ENCODE data around the gene TNFAIP8L1. TPM values are rescaled to one million over a fixed set of nuclear protein-coding genes. Genes with fewer than 3 reads are reported as not detected.

TNFAIP8L1 gene
- total RNA-seq, 1 donor from 2014 or later = 12.5 TPM

DNA sequence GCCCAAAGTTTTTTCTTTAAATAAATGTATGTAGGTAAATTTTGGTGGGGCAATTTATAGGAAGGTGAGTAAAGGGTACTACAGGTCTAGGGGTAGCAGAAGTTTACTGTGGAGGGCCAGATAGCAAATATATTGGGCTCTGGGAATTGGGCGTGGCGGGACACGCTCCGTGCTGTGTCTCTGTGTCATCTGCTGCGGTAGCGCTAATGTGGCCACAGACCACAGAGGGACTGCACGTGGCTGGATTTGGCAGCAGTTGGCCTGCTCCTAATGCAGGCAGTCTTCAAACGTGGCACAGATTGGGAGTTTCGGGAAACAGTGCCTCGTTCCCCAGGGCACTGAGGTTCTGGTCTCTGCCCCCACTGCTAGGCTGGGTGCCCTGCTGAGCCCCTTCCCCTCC is 47.4 kb downstream of the TNFAIP8L1 start:
- no peaks in the 10 kb centered on the region for H3K9me3 Mint-ChIP-seq
- intact Hi-C loops (cut with micrococcal nuclease) = no loop called here
- H3K27ac Mint-ChIP-seq = no peak overlapping the region
- DNase-seq = no peak
- no peak overlapping the region for H3K4me3 Mint-ChIP-seq
- no peaks in the 10 kb centered on the region for H3K27me3 Mint-ChIP-seq
- peaks cover 25% of the 10 kb centered on the region for H3K36me3 Mint-ChIP-seq (ENCODE audit: low read depth)
- no peaks in the 10 kb centered on the region for H3K4me1 Mint-ChIP-seq

DNA sequence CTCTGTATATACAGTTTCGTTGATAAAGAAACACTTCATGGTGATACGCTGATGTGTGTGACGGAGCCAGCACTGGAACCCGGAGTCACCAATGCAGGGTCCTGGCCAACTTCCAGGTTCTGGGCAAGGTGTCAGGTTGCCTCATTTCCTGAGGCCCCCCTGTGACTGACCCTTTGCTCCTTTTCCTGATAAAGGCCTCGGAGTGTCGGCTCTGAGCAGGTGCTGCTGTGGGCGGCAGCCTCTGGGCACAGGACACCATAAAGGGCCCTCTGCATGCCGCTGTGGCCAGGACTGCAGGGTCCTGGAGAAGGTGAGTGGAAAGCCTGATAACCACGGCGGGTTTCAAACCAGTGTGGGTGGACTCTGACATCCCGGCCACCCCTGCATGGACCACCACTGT is 48.1 kb downstream of the TNFAIP8L1 start:
- no peaks in the 10 kb centered on the region for H3K4me1 Mint-ChIP-seq
- peaks cover 29% of the 10 kb centered on the region for H3K36me3 Mint-ChIP-seq (ENCODE audit: low read depth)
- no peaks in the 10 kb centered on the region for H3K27me3 Mint-ChIP-seq
- no peak overlapping the region for H3K4me3 Mint-ChIP-seq
- H3K27ac Mint-ChIP-seq = no peak overlapping the region
- intact Hi-C loops (cut with micrococcal nuclease) = no loop called here
- no peak for DNase-seq
- H3K9me3 Mint-ChIP-seq = no peaks in the 10 kb centered on the region

DNA sequence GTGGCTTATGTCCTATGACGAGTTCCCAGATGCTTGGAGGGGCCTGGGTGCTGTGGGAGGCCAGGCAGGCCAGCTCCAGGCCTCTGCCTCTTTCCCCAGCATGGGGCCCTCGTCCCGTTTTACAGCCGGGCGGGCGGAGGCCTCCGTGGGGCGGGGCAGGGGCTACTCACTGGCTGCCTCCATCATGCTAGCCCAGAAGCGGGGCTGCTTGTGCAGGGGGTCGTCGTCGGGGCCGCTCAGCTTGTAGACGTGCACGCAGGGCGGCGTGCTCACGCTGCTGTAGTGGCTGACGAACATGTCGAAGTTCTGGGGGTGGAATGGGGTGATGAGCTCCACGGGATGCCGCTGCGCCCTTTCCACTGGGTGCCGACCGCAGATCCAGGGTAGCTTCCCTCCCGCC is 49.3 kb downstream of the TNFAIP8L1 start:
- H3K36me3 Mint-ChIP-seq (ENCODE audit: low read depth) = peaks cover 33% of the 10 kb centered on the region
- no peak overlapping the region for H3K27ac Mint-ChIP-seq
- H3K4me1 Mint-ChIP-seq = no peaks in the 10 kb centered on the region
- intact Hi-C loops (cut with micrococcal nuclease) = no loop called here
- no peaks in the 10 kb centered on the region for H3K9me3 Mint-ChIP-seq
- H3K27me3 Mint-ChIP-seq = no peaks in the 10 kb centered on the region
- DNase-seq = no peak
- H3K4me3 Mint-ChIP-seq = no peak overlapping the region

DNA sequence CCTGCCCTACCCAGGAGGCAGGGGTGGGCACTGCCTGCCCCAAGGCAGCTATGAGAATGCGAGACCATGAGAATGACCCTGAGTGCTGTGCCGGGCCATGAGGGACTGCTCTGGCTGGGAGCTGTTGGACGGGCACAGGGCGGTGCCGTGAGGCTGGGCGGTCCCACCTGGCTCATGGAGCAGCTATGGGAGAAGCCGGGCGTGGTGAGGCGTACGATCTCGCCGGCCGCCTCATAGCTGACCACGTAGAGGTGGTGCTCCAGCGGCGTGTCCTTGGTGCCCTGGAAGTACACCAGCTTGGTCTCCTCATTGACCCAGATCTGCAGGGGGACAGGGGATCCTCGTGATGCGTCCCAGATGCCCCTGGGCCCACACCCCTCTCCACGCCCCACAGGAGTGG is 50.1 kb downstream of the TNFAIP8L1 start:
- peaks cover 39% of the 10 kb centered on the region for H3K36me3 Mint-ChIP-seq (ENCODE audit: low read depth)
- H3K9me3 Mint-ChIP-seq = no peaks in the 10 kb centered on the region
- no peak overlapping the region for H3K4me3 Mint-ChIP-seq
- intact Hi-C loops (cut with micrococcal nuclease) = no loop called here
- no peaks in the 10 kb centered on the region for H3K4me1 Mint-ChIP-seq
- DNase-seq = no peak
- H3K27me3 Mint-ChIP-seq = no peaks in the 10 kb centered on the region
- H3K27ac Mint-ChIP-seq = no peak overlapping the region

DNA sequence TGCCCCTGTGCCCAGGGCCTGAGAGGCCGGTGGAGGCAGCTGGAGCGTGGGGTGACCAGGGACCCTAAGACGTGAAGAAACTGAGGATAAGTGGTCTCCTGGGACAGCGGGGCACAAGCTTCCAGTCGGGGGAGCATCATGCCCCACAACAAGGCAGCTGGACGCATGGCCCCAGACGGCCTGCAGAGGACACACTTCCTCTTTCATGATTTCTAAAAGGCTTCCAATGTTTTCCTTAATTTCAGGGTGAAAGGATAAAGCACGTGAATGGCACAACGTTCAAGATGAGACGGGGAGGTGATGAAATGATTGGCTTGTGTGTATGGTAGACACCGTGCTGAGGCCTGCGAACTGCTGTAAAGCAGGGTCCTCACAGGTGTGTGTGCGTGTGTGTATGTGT is 51.0 kb downstream of the TNFAIP8L1 start:
- intact Hi-C loops (cut with micrococcal nuclease) = no loop called here
- Mint-ChIP-seq H3K27ac (no peak overlapping the region), H3K36me3 (ENCODE audit: low read depth) (peaks cover 41% of the 10 kb centered on the region), H3K4me3 (no peak overlapping the region), H3K9me3 (no peaks in the 10 kb centered on the region), H3K27me3 (no peaks in the 10 kb centered on the region), H3K4me1 (no peaks in the 10 kb centered on the region)
- DNase-seq = no peak

- no peak for DNase-seq
- Mint-ChIP-seq H3K27me3 (no peaks in the 10 kb centered on the region), H3K9me3 (no peaks in the 10 kb centered on the region), H3K4me3 (no peak overlapping the region), H3K36me3 (ENCODE audit: low read depth) (peaks cover 43% of the 10 kb centered on the region), H3K4me1 (no peaks in the 10 kb centered on the region), H3K27ac (no peak overlapping the region)
- intact Hi-C loops (cut with micrococcal nuclease) = no loop called here
These were observed 52.1 kb downstream of the TNFAIP8L1 start for GRCh38 chr19:4691373-4691772.

DNA sequence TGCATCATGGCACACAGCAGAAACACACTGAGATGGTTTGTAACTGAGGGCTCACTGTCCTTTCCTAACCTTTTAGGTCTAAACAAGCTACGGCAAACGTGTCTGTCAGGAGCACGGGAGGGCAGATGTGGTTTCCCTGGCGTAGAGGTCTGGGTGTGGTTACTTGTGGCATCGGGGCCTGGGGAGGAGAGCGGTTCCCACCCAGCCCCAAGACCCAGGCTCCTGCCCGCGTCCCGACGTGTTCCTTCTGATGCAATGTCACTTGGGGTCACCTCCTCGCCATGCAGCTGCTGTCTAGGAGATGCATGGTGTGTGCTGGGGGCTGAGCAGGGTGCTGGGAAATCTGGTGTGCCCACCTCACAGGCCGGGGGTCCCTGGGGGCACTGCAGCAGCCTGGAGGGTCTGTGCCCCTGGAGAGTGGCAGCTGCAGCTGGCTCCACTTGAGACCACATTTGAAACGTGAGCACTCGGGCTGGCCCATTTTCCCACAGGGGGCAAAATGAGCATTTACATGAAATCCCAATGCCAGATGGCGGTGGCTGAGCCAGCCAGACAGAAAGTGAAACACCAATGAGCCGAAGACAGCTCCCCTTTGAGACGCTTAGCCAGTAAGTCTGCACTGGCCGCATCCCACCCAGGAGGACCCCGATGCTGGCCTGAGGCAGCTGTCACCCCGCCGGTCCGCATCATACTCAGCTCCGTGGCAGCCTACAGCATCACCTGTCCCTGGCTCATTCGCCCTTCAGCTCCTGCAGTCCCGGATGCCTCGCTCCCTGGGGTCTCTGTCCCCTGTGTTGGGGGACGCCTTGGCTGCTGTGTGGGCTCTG is 53.1 kb downstream of the TNFAIP8L1 start:
- Mint-ChIP-seq H3K4me3 (no peak overlapping the region), H3K36me3 (ENCODE audit: low read depth) (peaks cover 41% of the 10 kb centered on the region), H3K9me3 (no peaks in the 10 kb centered on the region), H3K27ac (no peak overlapping the region), H3K27me3 (no peaks in the 10 kb centered on the region), H3K4me1 (no peaks in the 10 kb centered on the region)
- DNase-seq = no peak
- intact Hi-C loops (cut with micrococcal nuclease) = no loop called here

GRCh38 chr19:4693078-4693350 is 53.7 kb downstream of the TNFAIP8L1 start:
- no peak overlapping the region for H3K4me3 Mint-ChIP-seq
- H3K9me3 Mint-ChIP-seq = no peaks in the 10 kb centered on the region
- H3K27me3 Mint-ChIP-seq = no peaks in the 10 kb centered on the region
- no peak overlapping the region for H3K27ac Mint-ChIP-seq
- DNase-seq = no peak
- intact Hi-C loops (cut with micrococcal nuclease) = no loop called here
- H3K4me1 Mint-ChIP-seq = no peaks in the 10 kb centered on the region
- peaks cover 43% of the 10 kb centered on the region for H3K36me3 Mint-ChIP-seq (ENCODE audit: low read depth)

DNA sequence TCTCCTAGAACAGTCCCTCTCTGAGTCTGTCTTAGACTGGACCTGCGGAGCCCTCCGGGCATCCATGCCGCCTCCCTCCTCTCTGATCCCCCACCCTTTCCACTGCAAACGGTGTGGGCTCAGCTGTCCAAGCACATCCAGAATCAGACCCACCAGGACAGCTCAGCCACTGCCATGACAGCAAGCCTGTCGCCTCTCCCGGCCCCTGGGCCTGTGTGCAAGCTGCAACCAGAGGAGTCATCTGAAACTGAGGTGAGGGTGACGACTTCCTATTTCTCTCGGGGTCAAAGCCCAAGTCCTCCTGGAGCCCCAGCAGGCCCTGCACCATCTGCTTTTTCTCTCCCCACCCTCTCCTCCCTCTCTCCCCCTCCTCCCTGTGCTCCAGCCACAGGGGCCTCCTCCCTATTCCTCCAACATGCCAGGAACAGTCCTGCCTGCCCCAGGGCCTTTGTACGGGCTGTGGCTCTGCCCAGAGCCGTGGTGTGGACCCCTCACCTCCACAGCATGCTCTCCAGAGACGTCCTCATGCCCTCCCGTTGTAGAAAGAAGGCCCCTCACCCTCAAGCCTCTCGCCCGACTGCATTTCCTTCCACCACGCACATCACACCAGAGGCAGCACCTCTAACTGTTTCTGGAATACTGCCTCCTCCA is 54.3 kb downstream of the TNFAIP8L1 start:
- intact Hi-C loops (cut with micrococcal nuclease) = no loop called here
- Mint-ChIP-seq H3K9me3 (no peaks in the 10 kb centered on the region), H3K4me1 (no peaks in the 10 kb centered on the region)

DNA sequence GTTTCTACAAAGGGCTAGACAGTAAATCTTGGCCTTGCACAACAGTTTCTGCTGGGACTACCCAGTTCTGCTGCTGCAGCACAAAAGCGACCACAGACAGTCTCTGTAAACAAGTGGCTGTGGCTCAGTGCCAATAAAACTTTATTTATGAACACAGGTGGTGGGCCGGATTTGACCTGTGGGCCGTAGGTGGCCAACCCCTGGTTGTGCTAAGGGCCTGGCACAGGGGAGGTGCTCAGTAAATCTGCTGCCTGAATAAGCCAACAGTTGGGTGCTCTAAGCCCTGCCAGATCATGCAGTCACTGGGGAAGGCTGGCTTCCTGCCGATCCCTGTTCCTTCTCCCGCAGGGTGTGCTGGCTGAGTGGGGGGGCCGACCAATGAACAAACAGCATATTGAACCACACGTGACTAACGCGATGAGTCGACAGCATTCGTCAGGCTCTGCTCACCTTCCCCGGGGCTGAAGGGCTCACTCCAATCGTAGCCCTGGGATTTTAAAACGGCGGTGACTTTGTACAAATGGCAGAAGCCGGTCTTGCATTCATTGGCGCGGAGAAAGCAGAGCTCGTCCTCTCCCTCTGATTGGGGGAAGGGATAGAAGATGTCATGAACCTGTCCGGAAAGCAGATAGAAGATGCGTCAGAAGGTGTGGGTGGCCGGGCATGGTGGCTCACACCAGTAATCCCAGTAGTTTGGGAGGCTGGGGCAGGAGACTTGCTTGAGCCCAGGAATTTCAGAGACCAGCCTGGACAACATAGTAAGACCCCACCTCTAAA is 55.1 kb downstream of the TNFAIP8L1 start:
- no peaks in the 10 kb centered on the region for H3K27me3 Mint-ChIP-seq
- no peaks in the 10 kb centered on the region for H3K9me3 Mint-ChIP-seq
- no peak for DNase-seq
- no peak overlapping the region for H3K4me3 Mint-ChIP-seq
- H3K27ac Mint-ChIP-seq = no peak overlapping the region
- intact Hi-C loops (cut with micrococcal nuclease) = no loop called here
- no peaks in the 10 kb centered on the region for H3K4me1 Mint-ChIP-seq
- H3K36me3 Mint-ChIP-seq (ENCODE audit: low read depth) = peaks cover 47% of the 10 kb centered on the region

More for the DNA sequence above, 54.3 kb downstream of the TNFAIP8L1 start:
- H3K36me3 Mint-ChIP-seq (ENCODE audit: low read depth) = peaks cover 45% of the 10 kb centered on the region
- no peak overlapping the region for H3K27ac Mint-ChIP-seq
- DNase-seq = no peak
- H3K4me3 Mint-ChIP-seq = no peak overlapping the region
- H3K27me3 Mint-ChIP-seq = no peaks in the 10 kb centered on the region

GRCh38 chr19:4695224-4695731 is 56.0 kb downstream of the TNFAIP8L1 start:
- no peaks in the 10 kb centered on the region for H3K27me3 Mint-ChIP-seq
- peaks cover 50% of the 10 kb centered on the region for H3K36me3 Mint-ChIP-seq (ENCODE audit: low read depth)
- DNase-seq = no peak
- no peak overlapping the region for H3K27ac Mint-ChIP-seq
- H3K4me1 Mint-ChIP-seq = no peaks in the 10 kb centered on the region
- intact Hi-C loops (cut with micrococcal nuclease) = no loop called here
- H3K4me3 Mint-ChIP-seq = no peak overlapping the region
- H3K9me3 Mint-ChIP-seq = no peaks in the 10 kb centered on the region

- no peak for DNase-seq
- Mint-ChIP-seq H3K27ac (no peak overlapping the region), H3K4me3 (no peak overlapping the region), H3K36me3 (ENCODE audit: low read depth) (peaks cover 61% of the 10 kb centered on the region), H3K27me3 (no peaks in the 10 kb centered on the region), H3K4me1 (no peaks in the 10 kb centered on the region), H3K9me3 (no peaks in the 10 kb centered on the region)
- intact Hi-C loops (cut with micrococcal nuclease) = no loop called here
These were observed 58.0 kb downstream of the TNFAIP8L1 start for GRCh38 chr19:4697304-4697703.

GRCh38 chr19:4699826-4700692 is 60.7 kb downstream of the TNFAIP8L1 start:
- no peaks in the 10 kb centered on the region for H3K4me1 Mint-ChIP-seq
- H3K9me3 Mint-ChIP-seq = no peaks in the 10 kb centered on the region
- H3K27ac Mint-ChIP-seq = no peak overlapping the region
- no peak for DNase-seq
- H3K4me3 Mint-ChIP-seq = no peak overlapping the region
- H3K36me3 Mint-ChIP-seq (ENCODE audit: low read depth) = peaks cover 53% of the 10 kb centered on the region
- no peaks in the 10 kb centered on the region for H3K27me3 Mint-ChIP-seq
- intact Hi-C loops (cut with micrococcal nuclease) = no loop called here
